Measurements from ENCODE around the gene OSBPL6. TPM values are rescaled to one million over a fixed set of nuclear protein-coding genes. Genes with fewer than 3 reads are reported as not detected.

The OSBPL6 gene
- total RNA-seq, 6 donors from 2014 or later, result 2.0 to 35.4 (median 5.1) TPM

DNA sequence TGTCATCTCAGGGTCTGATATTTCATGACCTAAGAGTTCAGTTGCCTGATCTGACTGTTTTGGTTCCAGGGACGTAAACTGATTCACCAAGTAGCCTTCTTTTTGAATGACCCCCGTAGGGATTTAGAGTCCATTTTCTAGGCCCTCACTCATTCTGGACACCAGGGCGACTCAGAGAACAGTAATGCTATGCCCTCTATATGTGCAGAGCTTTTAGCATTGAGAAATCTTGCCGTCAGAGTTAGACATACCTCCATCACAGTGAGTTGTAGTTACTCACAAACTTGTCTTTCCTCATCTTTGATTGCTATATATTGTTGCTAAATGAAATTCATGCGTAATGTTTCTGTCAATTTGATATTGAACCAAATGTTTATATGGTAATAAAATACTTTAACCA lies 92.3 kb downstream of the OSBPL6 start:
- no peaks in the 10 kb centered on the region for H3K27me3 ChIP-seq
- no peaks in the 10 kb centered on the region for H3K9me3 ChIP-seq
- no peak for TF ChIP-seq POLR2AphosphoS5 (IDR thresholded peaks at IDR 0.05)
- TF ChIP-seq POLR2A (IDR thresholded peaks at IDR 0.05), result no peak
- H3K4me3 ChIP-seq, result no peak overlapping the region
- H3K27ac ChIP-seq, result no peak overlapping the region
- no peaks in the 10 kb centered on the region for H3K4me1 ChIP-seq
- WGBS, 2 donors, result 68 to 81% methylated on average over 5 of the region's 5 CpGs
- ATAC-seq (ENCODE audit: low FRiP score in 2 of 2), result no peak
- no peaks in the 10 kb centered on the region for H3K36me3 ChIP-seq
- DNase-seq, result no peak

- Histone ChIP-seq H3K9me3 (no peaks in the 10 kb centered on the region), H3K27me3 (no peaks in the 10 kb centered on the region), H3K4me1 (no peaks in the 10 kb centered on the region), H3K36me3 (no peaks in the 10 kb centered on the region), H3K27ac (no peak overlapping the region), H3K4me3 (no peak overlapping the region)
- no peak for ATAC-seq (ENCODE audit: low FRiP score in 2 of 2)
- no peak for TF ChIP-seq POLR2A (IDR thresholded peaks at IDR 0.05)
- no peak for TF ChIP-seq EP300 (IDR thresholded peaks at IDR 0.05)
- TF ChIP-seq CTCF (IDR thresholded peaks at IDR 0.05), result no peak
- WGBS, 2 donors, result 40 to 45% methylated on average over 3 of the region's 3 CpGs
- no peak for DNase-seq
These were observed 93.5 kb downstream of the OSBPL6 start for GRCh38 chr2:178287652-178288344.

- DNase-seq (no peak), ATAC-seq (ENCODE audit: low FRiP score in 2 of 2) (no peak)
- no peaks in the 10 kb centered on the region for H3K4me1 ChIP-seq
- no peak overlapping the region for H3K4me3 ChIP-seq
- no peaks in the 10 kb centered on the region for H3K9me3 ChIP-seq
- TF ChIP-seq EP300 (IDR thresholded peaks at IDR 0.05), result no peak
- no peak for TF ChIP-seq POLR2A (IDR thresholded peaks at IDR 0.05)
- no peak for TF ChIP-seq POLR2AphosphoS5 (IDR thresholded peaks at IDR 0.05)
- no peak for TF ChIP-seq CTCF (IDR thresholded peaks at IDR 0.05)
- H3K36me3 ChIP-seq, result no peaks in the 10 kb centered on the region
- no peaks in the 10 kb centered on the region for H3K27me3 ChIP-seq
- no peak overlapping the region for H3K27ac ChIP-seq
These were observed 97.4 kb downstream of the OSBPL6 start for GRCh38 chr2:178291703-178292102.

GRCh38 chr2:178292586-178292985 lies 98.3 kb downstream of the OSBPL6 start:
- DNase-seq, result no peak
- Histone ChIP-seq H3K4me1 (no peaks in the 10 kb centered on the region), H3K27me3 (no peaks in the 10 kb centered on the region), H3K4me3 (no peak overlapping the region), H3K36me3 (no peaks in the 10 kb centered on the region), H3K9me3 (no peaks in the 10 kb centered on the region), H3K27ac (no peak overlapping the region)
- no peak for ATAC-seq (ENCODE audit: low FRiP score in 2 of 2)
- WGBS, 2 donors, result 45 to 57% methylated on average over 1 of the region's 1 CpG
- TF ChIP-seq POLR2AphosphoS5 (IDR thresholded peaks at IDR 0.05) (no peak), POLR2A (IDR thresholded peaks at IDR 0.05) (no peak), CTCF (IDR thresholded peaks at IDR 0.05) (no peak), EP300 (IDR thresholded peaks at IDR 0.05) (no peak)

DNA sequence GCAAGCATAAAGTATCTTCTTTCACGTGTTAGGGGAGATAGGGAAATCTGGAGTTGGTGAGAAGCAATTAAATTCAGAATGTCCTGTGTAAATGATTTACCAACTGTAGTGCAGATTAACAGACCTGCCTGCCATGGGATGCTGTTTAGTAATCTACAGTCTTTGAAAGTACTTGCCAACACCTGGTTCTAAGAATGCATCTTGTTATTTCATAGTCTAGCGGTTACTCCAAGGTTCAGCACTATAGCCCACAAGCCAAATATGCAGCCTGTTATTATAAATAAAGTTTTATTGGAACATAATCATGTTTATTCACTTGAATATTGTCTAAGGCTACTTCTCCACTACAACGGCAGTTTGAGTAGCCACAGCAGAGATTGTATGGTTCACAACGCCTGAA lies 100.8 kb downstream of the OSBPL6 start:
- DNase-seq (no peak), ATAC-seq (ENCODE audit: low FRiP score in 2 of 2) (no peak)
- H3K4me1 ChIP-seq, result peaks cover 0 to 15% (median 0%) of the 10 kb centered on the region in 4 donors
- WGBS, 2 donors, result 82 to 87% methylated on average over 4 of the region's 4 CpGs
- H3K4me3 ChIP-seq, result no peak overlapping the region
- no peaks in the 10 kb centered on the region for H3K9me3 ChIP-seq
- TF ChIP-seq POLR2AphosphoS5 (IDR thresholded peaks at IDR 0.05), result no peak
- TF ChIP-seq POLR2A (IDR thresholded peaks at IDR 0.05), result no peak
- TF ChIP-seq CTCF (IDR thresholded peaks at IDR 0.05), result no peak
- TF ChIP-seq EP300 (IDR thresholded peaks at IDR 0.05), result no peak
- H3K27me3 ChIP-seq, result no peaks in the 10 kb centered on the region
- no peaks in the 10 kb centered on the region for H3K36me3 ChIP-seq
- no peak overlapping the region for H3K27ac ChIP-seq
